ENCODE results near the gene ATP1B2.
"Not testable (repeated sequence)": the region's sequence is repeated elsewhere in the genome, so short reads cannot be mapped to it uniquely, and the experiment has no call there.

The ATP1B2 gene

DNA sequence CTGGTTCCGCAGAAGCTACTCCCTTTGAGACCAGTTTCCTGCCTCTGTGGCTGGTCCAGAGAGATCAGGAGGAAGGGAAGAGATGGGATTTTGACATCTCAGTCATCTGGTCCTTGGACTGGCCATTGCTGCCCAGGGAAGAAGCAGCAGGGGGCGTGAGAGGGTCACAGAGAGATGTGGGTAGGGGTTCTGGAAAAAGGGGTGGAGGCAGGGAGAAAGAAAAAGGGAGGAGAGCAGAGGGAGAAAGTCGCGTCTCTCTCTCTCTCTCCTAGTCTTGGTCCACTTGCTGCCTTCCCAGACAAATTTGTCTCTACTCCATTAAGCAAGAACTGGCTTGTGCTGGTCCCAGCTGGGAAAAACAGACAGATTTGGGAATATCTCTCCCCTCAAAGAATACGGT, 16.3 kb upstream of the ATP1B2 start:
- DNase-seq (ENCODE audit: low read depth in 4 of 4, low spot score in 1 of 4): no peak

DNA sequence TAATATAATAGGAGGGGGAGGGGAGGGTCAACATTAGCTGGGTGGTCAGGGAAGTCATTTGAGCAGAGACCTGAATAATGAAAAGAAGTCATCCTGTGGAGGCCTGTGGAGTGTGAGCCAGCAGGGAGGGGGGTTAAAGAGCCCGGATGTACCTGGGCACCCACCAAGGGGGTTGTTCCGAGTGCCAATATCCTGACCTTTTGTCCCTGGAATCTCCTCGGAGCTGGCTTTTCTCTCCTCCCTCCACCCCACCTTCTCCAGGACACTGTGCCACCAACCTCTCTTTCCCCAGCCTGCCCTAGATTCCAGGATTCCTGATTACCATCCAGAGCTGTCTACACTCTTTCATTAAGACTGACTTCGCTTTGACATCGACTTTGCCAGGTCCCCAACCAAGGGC, 14.6 kb upstream of the ATP1B2 start:
- no peak for DNase-seq (ENCODE audit: low read depth in 4 of 4, low spot score in 1 of 4)

DNA sequence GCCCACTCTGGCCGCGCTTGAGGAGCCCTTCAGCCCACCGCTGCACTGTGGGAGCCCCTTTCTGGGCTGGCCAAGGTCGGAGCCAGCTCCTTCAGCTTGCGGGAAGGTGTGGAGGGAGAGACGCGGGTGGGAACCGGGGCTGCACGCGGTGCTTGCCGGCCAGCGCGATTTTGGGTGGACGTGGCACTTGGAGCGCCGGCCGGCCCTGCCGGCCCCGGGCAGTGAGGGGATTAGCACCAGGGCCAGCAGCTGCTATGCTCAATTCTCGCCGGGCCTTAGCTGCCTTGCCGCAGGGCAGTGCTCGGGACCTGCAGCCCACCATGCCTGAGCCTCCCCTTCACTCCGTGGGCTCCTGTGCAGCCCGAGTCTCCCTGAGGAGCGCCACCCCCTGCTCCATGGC, 9.9 kb upstream of the ATP1B2 start:
- DNase-seq (ENCODE audit: low read depth in 4 of 4, low spot score in 1 of 4): no peak

DNA sequence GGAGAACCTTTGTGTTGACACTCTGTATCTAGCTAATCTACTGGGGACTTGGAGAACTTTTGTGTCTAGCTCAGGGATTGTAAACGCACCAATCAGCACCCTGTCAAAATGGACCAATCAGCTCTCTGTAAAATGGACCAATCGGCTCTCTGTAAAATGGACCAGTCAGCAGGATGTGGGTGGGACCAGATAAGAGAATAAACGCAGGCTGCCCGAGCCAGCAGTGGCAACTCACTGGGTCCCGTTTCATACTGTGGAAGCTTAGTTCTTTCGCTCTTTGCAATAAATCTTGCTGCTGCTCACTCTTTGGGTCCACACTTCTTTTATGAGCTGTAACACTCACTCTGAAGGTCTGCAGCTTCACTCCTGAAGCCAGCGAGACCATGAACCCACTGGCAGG, 9.1 kb upstream of the ATP1B2 start:
- not testable (repeated sequence) for DNase-seq (ENCODE audit: low read depth in 4 of 4, low spot score in 1 of 4)

DNA sequence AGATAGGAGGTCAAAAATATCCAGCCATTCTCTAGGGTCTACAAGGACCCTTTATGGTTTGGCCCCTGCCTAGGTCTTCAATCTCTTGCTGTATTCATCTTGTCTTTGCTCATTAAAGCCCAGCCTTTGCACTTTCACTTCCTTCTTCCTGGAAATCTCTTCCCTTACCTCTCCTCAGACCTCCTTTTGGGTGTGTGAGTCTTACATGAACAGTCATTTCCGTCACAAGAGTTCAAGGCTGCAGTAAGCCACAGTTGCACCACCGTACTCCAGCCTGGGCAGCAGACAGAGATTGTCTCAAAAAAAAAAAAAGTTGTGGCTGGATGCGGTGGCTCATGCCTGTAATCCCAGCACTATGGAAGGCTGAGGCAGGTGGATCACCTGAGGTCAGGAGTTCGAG, 6.0 kb upstream of the ATP1B2 start:
- no peak for DNase-seq (ENCODE audit: low read depth in 4 of 4, low spot score in 1 of 4)

DNA sequence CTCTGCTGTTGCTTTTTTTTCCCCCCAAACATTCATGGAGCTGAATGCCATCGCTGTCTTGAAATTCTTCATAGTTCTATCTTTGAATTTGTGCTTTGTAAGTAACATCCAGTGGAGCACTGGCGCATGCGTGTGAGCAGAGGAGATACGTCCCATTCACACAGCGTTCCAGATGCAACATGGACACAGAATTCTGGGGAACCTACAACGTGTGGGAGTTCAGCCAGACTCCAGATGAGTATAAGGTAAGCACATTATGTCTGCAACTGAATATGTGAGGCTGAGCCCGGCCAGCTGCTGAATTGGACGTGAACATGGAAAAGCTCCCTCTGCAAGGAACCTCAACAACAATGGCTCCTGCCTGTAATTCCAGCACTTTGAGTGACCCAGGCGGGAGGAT, 4.3 kb upstream of the ATP1B2 start:
- no peak for DNase-seq (ENCODE audit: low read depth in 4 of 4, low spot score in 1 of 4)

DNA sequence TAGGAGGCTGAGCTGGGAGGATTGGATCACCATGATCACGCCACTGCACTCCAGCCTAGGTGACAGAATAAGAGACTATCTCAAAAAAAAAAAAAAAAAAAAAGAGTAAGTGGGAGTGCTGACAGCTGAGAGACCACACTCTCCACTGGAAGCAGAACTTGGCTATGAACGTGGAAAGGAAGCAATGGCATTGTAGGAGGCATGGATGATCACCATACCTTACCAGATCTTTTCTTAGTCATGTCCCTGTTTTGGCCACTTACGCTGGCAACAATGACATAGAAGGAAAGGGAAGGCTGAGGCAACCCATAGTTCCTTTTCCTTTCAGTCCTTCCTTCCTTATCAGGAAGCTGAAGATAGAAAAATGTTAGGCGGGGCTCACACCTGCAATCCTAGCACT, 3.7 kb upstream of the ATP1B2 start:
- DNase-seq (ENCODE audit: low read depth in 4 of 4, low spot score in 1 of 4): no peak

DNA sequence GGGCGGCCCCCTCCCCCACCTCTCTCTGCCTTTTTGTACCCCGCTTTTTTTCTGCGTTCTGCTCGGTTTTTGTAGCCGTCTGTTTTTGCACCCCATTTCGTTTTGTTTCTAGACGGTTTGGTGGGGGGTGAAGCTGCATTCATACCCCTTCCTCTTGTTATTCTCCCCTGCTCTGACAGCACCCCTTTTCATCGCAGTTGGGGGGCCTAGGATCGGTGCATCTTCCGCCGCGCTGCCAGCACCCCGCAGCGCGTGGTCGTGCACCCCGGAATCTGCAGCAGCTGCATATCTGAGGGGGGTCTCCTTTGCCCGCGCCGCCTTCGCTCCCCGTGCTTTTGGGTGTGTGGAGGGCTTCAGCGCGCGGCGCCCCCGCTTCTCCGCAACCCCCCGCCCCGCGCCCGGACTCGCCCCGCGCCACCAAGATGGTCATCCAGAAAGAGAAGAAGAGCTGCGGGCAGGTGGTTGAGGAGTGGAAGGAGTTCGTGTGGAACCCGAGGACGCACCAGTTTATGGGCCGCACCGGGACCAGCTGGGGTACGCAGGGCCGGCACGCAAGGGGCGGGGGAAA, 455 bp downstream of the ATP1B2 start:
- DNase-seq (ENCODE audit: low read depth in 4 of 4, low spot score in 1 of 4): no peak

DNA sequence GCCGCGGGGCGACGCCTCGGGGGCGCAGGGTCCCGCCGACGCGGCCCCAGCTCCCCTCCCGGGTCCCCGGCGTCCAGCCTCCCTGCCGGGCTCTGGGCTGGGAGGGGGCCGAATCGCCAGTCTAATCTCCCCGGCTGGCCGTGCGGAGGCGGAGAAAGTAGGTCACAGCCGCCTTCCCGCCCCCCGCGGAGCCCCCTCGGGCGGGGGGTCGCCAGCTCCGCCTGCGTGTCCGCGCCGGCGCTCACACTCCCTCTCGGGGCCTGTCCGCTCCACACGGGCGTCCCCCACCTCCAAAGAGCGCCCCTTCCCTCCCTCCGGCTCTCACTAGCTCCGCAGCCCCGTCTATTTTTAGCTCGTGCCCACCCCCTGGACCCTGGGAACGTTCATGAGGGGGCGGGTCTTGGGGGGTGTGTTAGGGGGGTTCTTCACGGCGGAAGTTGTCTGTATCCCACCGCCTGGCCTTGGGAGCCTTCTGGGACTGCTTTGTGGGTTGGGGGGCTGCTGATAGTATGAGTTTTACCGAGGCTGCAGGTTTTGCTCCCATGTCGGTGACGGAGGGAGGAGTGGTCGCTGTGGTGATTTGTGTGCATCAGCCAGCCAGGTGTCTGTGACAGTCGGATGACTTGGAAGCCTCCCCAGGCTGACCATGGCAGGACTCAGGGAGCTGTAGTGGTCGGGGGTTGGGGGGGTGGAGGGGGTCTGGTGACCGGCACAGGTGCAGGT, 1.1 kb downstream of the ATP1B2 start:
- DNase-seq (ENCODE audit: low read depth in 4 of 4, low spot score in 1 of 4): no peak

DNA sequence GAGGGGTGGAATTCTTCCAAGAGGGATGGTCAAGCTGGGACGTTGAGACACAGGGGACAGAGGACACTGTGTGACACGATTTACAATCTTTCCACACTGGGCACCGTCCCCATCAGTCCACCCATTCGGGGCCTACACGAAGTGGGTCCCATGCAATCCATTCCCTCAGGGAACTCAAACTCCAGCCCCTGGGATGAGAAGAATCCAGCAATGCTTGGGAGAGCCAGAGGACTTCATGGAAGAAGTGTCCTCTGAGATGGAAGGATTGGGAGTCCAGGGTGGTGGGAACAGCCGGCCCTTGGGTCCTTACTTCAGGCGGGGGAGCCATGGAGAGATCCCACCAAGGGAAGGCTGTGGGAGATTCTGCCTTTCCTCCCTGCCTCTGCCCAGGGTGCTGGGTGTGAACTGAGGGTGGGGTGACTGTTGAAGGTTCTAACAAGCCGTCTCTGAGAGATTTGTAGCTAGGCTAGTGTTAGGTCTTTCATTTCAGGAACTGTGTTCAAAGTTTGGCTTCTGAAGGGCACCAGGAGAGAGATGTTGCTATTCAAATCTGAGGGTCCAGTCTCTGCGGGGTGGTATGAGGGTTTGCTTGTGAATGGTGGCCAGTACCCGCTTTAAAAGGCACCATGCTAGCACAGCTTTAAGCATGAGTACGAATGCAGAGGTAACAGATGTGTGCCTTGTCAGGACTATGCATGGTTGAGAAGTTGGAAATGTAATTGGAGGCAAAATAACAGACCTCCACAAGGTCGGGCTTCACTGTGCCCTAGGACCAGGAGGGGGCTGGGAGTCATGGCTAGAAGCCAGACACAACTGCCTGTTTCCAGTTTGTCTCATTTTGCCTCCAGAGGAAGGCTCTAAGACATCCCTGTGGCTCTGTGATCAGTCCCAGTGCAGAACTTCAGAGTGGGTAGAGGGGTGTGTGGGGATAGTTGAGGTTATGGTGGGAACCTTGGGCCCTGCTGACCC, 1.9 kb downstream of the ATP1B2 start:
- no peak for DNase-seq (ENCODE audit: low read depth in 4 of 4, low spot score in 1 of 4)

DNA sequence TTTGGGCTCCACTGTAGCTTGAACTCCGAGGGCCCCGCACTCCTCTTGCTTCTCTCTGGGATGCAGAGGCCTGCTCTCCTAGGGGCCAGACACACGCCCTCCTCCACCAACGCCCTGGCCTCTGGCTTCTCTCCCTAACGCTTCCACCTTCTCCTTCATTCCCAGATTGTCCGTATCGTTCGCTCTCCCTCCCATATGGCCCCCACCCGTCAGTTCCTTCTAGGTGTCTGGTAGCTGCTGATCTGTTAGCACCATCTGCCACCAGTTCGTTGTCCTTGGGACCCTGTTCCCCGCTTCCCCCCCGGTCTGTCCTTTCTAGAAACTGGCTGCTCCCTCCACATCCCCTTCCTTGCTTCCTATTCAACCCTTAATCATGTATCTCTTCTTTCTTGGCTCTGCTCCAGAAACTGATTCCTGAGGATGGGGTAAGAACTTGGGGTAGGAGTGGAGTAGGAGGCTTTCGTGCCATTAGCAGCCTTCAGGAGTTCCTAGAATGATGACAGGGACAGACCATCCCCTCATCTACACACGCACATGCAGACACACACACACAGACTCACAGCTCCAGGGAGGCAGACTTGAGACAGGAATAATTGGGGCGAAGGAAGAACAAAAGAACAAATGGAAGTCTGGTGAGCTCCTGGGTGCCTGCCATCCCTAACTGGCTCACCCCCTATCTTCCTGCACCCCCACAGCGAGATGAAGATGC, 4.3 kb downstream of the ATP1B2 start:
- no peak for DNase-seq (ENCODE audit: low read depth in 4 of 4, low spot score in 1 of 4)

DNA sequence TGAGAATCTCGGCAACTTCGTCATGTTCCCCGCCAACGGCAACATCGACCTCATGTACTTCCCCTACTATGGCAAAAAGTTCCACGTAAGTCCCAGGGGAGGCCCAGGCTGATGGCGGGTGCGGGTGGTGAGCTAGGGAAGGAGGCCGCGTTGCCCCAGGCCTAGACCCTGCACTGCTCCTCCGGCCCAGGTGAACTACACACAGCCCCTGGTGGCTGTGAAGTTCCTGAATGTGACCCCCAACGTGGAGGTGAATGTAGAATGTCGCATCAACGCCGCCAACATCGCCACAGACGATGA, 4.8 kb downstream of the ATP1B2 start:
- no peak for DNase-seq (ENCODE audit: low read depth in 4 of 4, low spot score in 1 of 4)

DNA sequence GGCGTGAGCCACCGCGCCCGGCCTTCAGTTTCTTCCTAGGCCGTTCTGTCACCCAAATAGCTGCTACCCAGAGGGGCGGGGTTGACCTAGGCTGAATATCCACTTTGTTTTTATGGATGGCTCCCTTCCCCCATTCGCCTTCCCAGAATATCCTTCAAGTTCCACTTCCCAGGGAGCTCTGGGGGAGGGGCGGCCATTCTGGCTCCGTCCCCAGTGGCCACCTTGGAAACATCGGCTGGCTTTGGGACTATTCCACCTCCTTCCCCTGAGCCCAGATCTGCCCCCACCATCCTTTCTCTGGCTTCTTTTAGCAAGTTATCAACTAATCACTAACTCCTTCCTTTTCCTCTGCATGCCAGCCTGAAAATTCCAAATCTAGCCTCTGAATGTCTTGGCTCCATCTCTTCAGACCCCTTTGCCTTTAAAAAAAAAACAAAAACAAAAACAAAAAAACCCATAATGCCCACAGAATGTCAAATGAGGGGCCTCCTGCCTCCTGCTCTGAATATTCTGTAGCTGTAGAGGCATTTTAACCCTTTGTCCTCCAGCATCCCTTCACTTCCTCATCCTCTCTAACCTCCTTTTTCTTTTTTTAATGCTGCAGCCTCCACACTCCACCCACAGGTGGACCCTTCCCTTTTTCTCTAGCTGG, 6.4 kb downstream of the ATP1B2 start:
- no peak for DNase-seq (ENCODE audit: low read depth in 4 of 4, low spot score in 1 of 4)

DNA sequence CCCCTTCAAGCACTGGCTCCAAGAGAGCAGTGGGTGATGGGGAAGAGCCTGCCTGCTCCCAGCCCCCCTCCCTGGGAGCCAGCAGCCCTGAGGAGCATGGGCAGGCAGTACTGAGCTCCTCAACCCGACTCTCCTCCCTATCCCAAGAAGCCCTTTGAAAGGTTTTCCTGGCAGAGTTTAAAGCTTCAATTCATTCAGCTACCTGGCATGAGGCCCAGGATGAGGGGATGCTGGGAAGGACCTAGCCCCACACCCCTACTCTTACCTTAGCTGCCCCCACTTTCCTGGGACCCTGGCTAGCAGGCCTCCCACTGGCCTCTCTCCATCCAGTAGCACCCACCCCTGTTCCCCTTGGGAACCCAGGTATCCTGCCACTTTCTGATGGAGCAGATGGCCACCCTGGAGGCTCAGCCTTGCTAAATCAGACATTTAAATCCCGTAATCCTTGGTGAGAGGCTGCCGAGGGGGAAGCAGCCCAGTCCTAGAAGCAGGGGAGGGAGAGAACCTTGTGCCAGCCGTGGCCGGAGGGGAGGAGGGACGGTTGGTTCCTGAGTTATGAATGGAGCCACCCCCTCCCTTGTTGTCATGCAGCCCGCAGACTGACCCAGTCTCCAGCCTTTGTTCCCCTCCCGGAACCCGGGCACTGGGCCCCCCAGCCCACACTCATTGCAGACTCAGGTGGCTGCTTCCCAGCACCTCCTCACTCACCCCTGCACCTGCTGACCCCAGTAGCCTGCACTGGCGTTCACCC, 17.1 kb downstream of the ATP1B2 start:
- DNase-seq (ENCODE audit: low read depth in 4 of 4, low spot score in 1 of 4): no peak

DNA sequence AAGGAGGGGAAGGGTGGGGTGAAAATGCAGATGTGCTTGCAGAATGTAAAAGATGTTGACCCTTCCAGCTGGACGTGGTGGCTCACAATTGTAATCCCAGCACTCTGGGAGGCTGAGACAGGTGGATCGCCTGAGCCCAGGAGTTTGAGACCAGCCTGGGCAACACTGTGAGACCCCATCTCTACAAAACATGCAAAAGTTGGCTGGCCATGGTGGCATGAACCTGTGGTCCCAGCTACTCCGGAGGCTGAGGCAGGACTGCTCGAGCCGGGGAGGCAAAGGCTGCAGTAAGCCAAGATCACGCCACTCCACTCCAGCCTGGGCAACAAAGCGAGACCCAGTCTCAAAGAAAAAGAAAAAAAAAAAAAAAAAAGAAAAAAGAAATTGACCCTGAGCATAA, 17.8 kb downstream of the ATP1B2 start:
- no peak for DNase-seq (ENCODE audit: low read depth in 4 of 4, low spot score in 1 of 4)

DNA sequence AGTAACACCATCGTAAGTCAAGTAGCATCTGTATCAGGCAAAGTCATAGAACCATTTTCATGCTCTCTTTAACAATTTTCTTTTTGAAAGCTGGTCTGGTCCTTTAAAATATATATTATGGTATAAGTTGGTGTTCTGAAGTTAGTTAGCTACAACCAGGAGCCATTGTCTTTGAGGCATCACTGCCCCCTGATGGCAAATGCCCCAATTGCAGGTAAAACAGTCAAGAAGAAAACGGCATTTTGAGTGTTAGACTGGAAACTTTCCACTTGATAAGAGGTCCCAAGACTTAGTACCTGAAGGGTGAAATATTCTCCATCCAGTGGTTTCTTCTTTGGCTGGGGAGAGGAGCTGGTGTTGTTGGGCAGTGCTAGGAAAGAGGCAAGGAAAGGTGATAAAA, 22.5 kb downstream of the ATP1B2 start:
- DNase-seq (ENCODE audit: low read depth in 4 of 4, low spot score in 1 of 4): peak in 1 of 4 experiments; percentile 23

DNA sequence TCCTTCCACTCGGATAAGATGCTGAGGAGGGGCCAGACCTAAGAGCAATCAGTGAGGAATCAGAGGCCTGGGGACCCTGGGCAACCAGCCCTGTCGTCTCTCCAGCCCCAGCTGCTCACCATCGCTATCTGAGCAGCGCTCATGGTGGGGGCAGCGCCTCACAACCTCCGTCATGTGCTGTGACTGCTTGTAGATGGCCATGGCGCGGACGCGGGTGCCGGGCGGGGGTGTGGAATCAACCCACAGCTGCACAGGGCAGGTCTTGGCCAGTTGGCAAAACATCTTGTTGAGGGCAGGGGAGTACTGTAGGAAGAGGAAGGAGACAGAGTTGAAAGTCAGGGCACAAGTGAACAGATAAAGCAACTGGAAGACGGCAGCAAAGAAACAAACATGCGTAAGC, 24.2 kb downstream of the ATP1B2 start:
- DNase-seq (ENCODE audit: low read depth in 4 of 4, low spot score in 1 of 4): no peak

DNA sequence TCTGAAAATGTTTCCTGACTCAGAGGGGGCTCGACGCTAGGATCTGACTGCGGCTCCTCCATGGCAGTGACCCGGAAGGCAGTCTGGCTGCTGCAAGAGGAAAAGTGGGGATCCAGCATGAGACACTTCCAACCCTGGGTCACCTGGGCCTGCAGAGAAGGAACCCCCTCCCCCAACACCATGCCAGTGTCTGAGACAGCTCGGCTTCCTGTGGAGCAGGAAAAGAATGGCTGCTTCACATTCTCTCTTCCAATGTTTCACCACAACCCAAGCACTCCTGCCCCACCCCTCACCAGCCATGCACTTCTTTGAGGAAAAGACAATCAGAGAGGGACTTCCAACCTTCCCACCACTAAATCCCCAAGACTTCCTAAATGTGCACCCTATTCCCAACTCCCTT, 25.8 kb downstream of the ATP1B2 start:
- no peak for DNase-seq (ENCODE audit: low read depth in 4 of 4, low spot score in 1 of 4)

DNA sequence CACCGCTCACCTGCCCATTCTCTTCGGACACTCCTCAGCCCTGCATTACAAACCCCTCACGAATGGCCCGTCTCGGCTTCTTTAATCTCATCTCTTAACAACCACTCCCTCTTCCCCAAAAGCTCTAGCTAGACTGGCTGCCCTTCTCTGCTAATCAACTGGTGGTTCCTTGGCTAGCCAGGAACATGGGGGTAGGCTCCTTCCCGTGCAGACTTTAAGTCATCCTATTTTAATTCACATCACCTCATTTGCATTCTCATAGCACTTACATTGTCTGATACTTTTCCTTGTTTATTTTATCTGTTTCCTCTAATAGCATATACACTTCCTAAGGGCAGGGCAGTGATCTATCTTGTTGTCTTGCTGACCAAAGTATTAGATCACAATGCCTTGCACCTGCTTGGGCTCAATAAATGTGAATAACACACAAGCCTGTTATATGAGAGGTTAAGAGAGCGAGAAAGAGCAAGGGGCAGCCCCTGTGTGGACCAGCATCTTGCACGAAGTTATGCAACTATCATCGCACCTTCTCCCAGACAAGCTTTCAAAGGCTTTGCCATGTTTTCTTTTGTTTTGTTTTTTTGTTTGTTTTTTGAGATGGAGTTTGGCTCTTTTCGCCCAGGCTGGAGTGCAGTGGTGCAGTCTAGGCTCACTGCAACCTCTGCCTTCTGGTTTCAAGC, 26.8 kb downstream of the ATP1B2 start:
- DNase-seq (ENCODE audit: low read depth in 4 of 4, low spot score in 1 of 4): no peak
